Heart right ventricle (tissue), 16 donors: ENCODE results near the gene MAP3K5. TPM values are rescaled to one million over a fixed set of nuclear protein-coding genes. Genes with fewer than 3 reads are reported as not detected.

Source experiments
- ATAC-seq, 8 donors: fragments of 200-7000 bp; cut with Tn5 transposase; one replicate each; pipeline ENCODE4 v1.9.1; 2020; ENCODE audit warnings: mild to moderate bottlenecking in 8 of 8, moderate library complexity in 8 of 8, moderate number of reproducible peaks in 1 of 8
- DNase-seq, 2 donors: peaks; one replicate each; pipeline ENCODE4 v3.0.0-alpha.2; 2020
- H3K27ac ChIP-seq, 10 donors: fragments of 200-600 bp; sonication (generic) in 2 of 10; one replicate each; pipeline versions ENCODE4 v1.5.0 to v1.8.0; 2020 to 2022; ENCODE audit warnings: mild to moderate bottlenecking in 3 of 10
- H3K27me3 ChIP-seq, 7 donors: fragments of 200-600 bp; one replicate each; pipeline ENCODE4 v1.8.0; 2021 to 2022; ENCODE audit warnings: mild to moderate bottlenecking in 2 of 7
- H3K36me3 ChIP-seq, 9 donors: fragments of 200-600 bp; sonication (generic) in 1 of 9; one replicate each; pipeline versions ENCODE4 v1.5.0 to v1.8.0; 2020 to 2022; ENCODE audit warnings: mild to moderate bottlenecking in 2 of 9
- H3K4me1 ChIP-seq, 9 donors: fragments of 200-600 bp; sonication (generic) in 1 of 9; one replicate each; pipeline versions ENCODE4 v1.5.0 to v1.8.0; 2020 to 2022; ENCODE audit warnings: mild to moderate bottlenecking in 4 of 9
- H3K4me3 ChIP-seq, 10 donors: fragments of 200-600 bp; sonication (generic) in 2 of 10; one replicate each; pipeline versions ENCODE4 v1.5.0 to v1.8.0; 2020 to 2022; ENCODE audit warnings: mild to moderate bottlenecking in 7 of 10, moderate library complexity in 2 of 10
- H3K9me3 ChIP-seq, 11 donors: fragments of 200-600 bp in 10 of 11; sonication (generic) in 2 of 11; one replicate each; pipeline versions ENCODE4 v1.5.0 to v1.8.0; 2013 to 2022; ENCODE audit warnings: mild to moderate bottlenecking in 2 of 11, control low read depth in 1 of 11, moderate library complexity in 1 of 11
- CTCF ChIP-seq, 9 donors: fragments of 200-600 bp; sonication (generic) in 2 of 9; IDR thresholded peaks; one replicate each; pipeline versions ENCODE4 v1.5.0 to v1.8.0; 2021 to 2022; ENCODE audit warnings: antibody characterized with exemption in 9 of 9, mild to moderate bottlenecking in 5 of 9, moderate library complexity in 1 of 9
- WGBS, 2 donors: extraction: QIAGEN DNeasy Blood & Tissue Kit; methylation state at CpG; one replicate each; pipeline ENCODE4 v1.1.7; 2013; ENCODE audit warnings: inconsistent platforms in 1 of 2; 5-methylcytosine and 5-hydroxymethylcytosine counted together
- intact Hi-C, 10 donors: fragments of 100-400 bp; cut with DNase I; formaldehyde crosslinking; loops; one replicate each; pipeline versions ENCODE4 v1.11.1 to v1.14.2; 2022
- polyA plus RNA-seq, 2 donors: library from polyadenylated mRNA; stranded (reverse); fragments of 200-250 nt; gene quantifications; one replicate each; pipeline ENCODE4 v1.2.3, GENCODE V29; 2013
- total RNA-seq, 10 donors: library from RNA; stranded (reverse); fragmentation: NEBNext Ultra II Directional in 3 of 10; extraction: Animal tissue kit (Norgen Biotek cat#: 25700) in 3 of 10; gene quantifications; one replicate each; pipeline versions ENCODE4 v1.2.1 to v1.2.4, GENCODE V29; 2021 to 2023
- donor health status: Arrhythmogenic right ventricular cardiomyopathy.
- donor health status: ischemic (EF 13 %, LVEDD 7.1; RV severe dilation, severe dysfunction).
- donor health status: healthy with polysubstance abuse.
- donor health status: DM: no; HTN: yes; CAD: no.
- donor health status: DM: no; HTN: no; CAD: no.
- donor health status: ischemic (EF 25% LVEDD 6.9; RV normal size, moderate dysfunction).
- donor health status: ischemic (EF 25% LVEDD 5.7; RV mildly dilated, moderate dysfunction).
- donor health status: healthy.
- donor health status: DM: yes; HTN: yes; CAD: no.
- donor health status: Ischemic cardiomyopathy.
- donor health status: ischemic (EF 35%, LVEDD 5.7; RV mildly dilated, moderate dysfunction).
- donor health status: nonischemic (EF 11% LVEDD 7.7; RV severe dilation, severe dysfunction).
- donor health status: DM: yes; HTN: yes; CAD: no.
- donor health status: PGD.
- donor health status: ischemic (EF 29% LVEDD 5.4; RV normal size, mild dysfunction).
- donor health status: nonischemic (EF 23%, LVEDD 6.1; RV moderate dilation, normal function).

Gene MAP3K5
- total and polyA plus RNA-seq, 12 donors = 5.1 to 35.7 (median 27.8) TPM

GRCh38 chr6:136676075-136676474 is 116.2 kb downstream of the MAP3K5 start:
- WGBS, 2 donors = 88 to 89% methylated on average over 3 of the region's 3 CpGs
- no peaks in the 10 kb centered on the region for H3K4me1 ChIP-seq
- H3K9me3 ChIP-seq = no peaks in the 10 kb centered on the region
- no peak overlapping the region for H3K4me3 ChIP-seq
- H3K36me3 ChIP-seq = peaks cover 0 to 14% (median 0%) of the 10 kb centered on the region in 9 donors
- no peak for TF ChIP-seq CTCF (IDR thresholded peaks at IDR 0.05)
- DNase-seq (no peak), ATAC-seq (no peak)
- no peaks in the 10 kb centered on the region for H3K27me3 ChIP-seq
- no peak overlapping the region for H3K27ac ChIP-seq
- intact Hi-C loops = no loop called here

GRCh38 chr6:136673571-136673970 is 118.7 kb downstream of the MAP3K5 start:
- H3K4me3 ChIP-seq = no peak overlapping the region
- intact Hi-C loops = no loop called here
- H3K27ac ChIP-seq = no peak overlapping the region
- ATAC-seq (no peak), DNase-seq (no peak)
- no peak for TF ChIP-seq CTCF (IDR thresholded peaks at IDR 0.05)
- peaks cover 0 to 10% (median 0%) of the 10 kb centered on the region in 9 donors for H3K4me1 ChIP-seq
- no peaks in the 10 kb centered on the region for H3K27me3 ChIP-seq
- H3K36me3 ChIP-seq = peaks cover 0 to 14% (median 0%) of the 10 kb centered on the region in 9 donors
- H3K9me3 ChIP-seq = no peaks in the 10 kb centered on the region

- H3K27me3 ChIP-seq = no peaks in the 10 kb centered on the region
- H3K4me3 ChIP-seq = no peak overlapping the region
- H3K4me1 ChIP-seq = peaks cover 0 to 12% (median 0%) of the 10 kb centered on the region in 9 donors
- WGBS, 2 donors = 85 to 95% methylated on average over 4 of the region's 4 CpGs
- H3K27ac ChIP-seq = no peak overlapping the region
- TF ChIP-seq CTCF (IDR thresholded peaks at IDR 0.05) = no peak
- intact Hi-C loops = no loop called here
- no peaks in the 10 kb centered on the region for H3K9me3 ChIP-seq
- H3K36me3 ChIP-seq = peaks cover 0 to 28% (median 5%) of the 10 kb centered on the region in 9 donors
- ATAC-seq (no peak), DNase-seq (no peak)
Observed at GRCh38 chr6:136672144-136672543, 120.1 kb downstream of the MAP3K5 start.

GRCh38 chr6:136669299-136669699 is 123.0 kb downstream of the MAP3K5 start:
- Histone ChIP-seq H3K9me3 (no peaks in the 10 kb centered on the region), H3K4me1 (peaks cover 0 to 12% (median 0%) of the 10 kb centered on the region in 9 donors), H3K27me3 (no peaks in the 10 kb centered on the region), H3K27ac (no peak overlapping the region), H3K4me3 (no peak overlapping the region), H3K36me3 (peaks cover 0 to 27% (median 7%) of the 10 kb centered on the region in 9 donors)
- ATAC-seq (no peak), DNase-seq (no peak)
- no peak for TF ChIP-seq CTCF (IDR thresholded peaks at IDR 0.05)
- WGBS, 2 donors = 46 to 48% methylated on average over 3 of the region's 3 CpGs
- intact Hi-C loops = no loop called here
